Mammary epithelial cell (primary cell): ENCODE results near the gene TSPAN2.

Experiments
- CTCF ChIP-seq, 2 donors: IDR thresholded peaks in 1 of 2; conservative IDR thresholded peaks in 1 of 2; 2 replicates each; pipeline ENCODE4 v1.5.1; 2011 to 2012; ENCODE audit warnings: inconsistent platforms in 2 of 2, low read length in 2 of 2, mild to moderate bottlenecking in 2 of 2, control low read depth in 1 of 2, low read depth in 1 of 2; ENCODE audit not compliant: insufficient read depth in 1 of 2; ENCODE audit errors: extremely low read depth in 1 of 2
- EZH2 ChIP-seq: IDR thresholded peaks from 2 replicates; pipeline ENCODE4 v1.6.1; 2012; ENCODE audit warnings: low read length, inconsistent platforms, borderline replicate concordance

- no peak for TF ChIP-seq CTCF (conservative IDR thresholded peaks at IDR 0.05 in 1 of 2, IDR thresholded peaks at IDR 0.05 in 1 of 2; ENCODE audit: extremely low read depth in 1 of 2, insufficient read depth in 1 of 2, low read depth in 1 of 2, low read length in 2 of 2)
- no peak for TF ChIP-seq EZH2
Observed at GRCh38 chr1:115023593-115023992, 65.7 kb downstream of the TSPAN2 start.
